GM12874 (cell line): ENCODE results near the gene BTBD9.

ENCODE experiments used
- TF ChIP-seq, protein P1 (sequence below): IDR thresholded peaks from 2 replicates; pipeline ENCODE4 v1.5.1; 2011; ENCODE audit warnings: low read depth, mild to moderate bottlenecking, control low read depth, low read length, moderate library complexity; ENCODE audit not compliant: insufficient read depth

BTBD9 gene

DNA sequence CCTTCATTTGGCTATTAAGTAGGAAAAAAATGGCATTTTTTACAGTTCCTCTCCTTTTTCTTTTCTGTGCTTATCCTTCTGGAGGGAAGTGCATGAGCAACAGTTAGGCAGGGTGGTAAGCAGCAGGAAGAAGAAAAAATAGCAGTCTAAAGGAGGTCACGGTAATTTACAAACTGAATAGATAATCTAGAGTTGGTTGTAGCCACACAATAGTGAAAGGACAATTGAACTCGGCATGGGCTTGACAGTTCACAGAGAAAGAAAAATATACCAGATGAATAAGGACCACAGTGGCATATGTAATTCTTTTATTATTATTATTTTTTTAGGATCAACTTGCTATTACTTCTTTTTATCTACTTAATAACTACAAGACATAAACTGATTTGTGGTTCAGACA, 358.6 kb downstream of the BTBD9 start:
- TF ChIP-seq, protein P1, sequence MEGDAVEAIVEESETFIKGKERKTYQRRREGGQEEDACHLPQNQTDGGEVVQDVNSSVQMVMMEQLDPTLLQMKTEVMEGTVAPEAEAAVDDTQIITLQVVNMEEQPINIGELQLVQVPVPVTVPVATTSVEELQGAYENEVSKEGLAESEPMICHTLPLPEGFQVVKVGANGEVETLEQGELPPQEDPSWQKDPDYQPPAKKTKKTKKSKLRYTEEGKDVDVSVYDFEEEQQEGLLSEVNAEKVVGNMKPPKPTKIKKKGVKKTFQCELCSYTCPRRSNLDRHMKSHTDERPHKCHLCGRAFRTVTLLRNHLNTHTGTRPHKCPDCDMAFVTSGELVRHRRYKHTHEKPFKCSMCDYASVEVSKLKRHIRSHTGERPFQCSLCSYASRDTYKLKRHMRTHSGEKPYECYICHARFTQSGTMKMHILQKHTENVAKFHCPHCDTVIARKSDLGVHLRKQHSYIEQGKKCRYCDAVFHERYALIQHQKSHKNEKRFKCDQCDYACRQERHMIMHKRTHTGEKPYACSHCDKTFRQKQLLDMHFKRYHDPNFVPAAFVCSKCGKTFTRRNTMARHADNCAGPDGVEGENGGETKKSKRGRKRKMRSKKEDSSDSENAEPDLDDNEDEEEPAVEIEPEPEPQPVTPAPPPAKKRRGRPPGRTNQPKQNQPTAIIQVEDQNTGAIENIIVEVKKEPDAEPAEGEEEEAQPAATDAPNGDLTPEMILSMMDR = no peak

DNA sequence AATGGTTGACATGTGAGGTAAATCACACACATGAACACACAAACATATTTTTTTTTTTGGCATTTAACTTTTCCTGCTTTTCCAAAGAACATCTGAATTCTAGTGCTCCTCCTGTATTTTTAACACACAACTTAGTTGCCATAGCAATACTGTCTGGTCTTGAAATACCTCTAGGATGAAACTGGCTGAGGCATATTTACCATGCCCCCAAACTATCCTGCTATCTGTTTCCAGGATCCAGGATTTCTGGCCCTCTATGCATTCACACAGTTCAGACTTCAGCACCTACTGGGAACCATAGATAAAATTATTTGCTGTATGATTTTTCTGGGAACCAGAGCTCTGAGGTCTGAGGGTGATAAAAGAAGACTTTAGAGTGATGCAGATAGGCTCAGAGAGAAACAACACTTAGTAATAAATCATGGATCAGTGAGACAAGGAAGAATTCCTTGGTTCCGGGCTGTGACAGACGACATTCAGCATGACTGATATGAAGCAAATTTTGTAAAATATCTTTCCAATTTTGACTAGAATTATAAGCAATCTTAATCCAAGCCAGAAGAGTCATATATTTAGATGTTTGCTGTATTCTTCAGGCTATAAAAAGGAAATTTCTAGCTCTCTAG, 359.7 kb downstream of the BTBD9 start:
- TF ChIP-seq, protein P1 = no peak

DNA sequence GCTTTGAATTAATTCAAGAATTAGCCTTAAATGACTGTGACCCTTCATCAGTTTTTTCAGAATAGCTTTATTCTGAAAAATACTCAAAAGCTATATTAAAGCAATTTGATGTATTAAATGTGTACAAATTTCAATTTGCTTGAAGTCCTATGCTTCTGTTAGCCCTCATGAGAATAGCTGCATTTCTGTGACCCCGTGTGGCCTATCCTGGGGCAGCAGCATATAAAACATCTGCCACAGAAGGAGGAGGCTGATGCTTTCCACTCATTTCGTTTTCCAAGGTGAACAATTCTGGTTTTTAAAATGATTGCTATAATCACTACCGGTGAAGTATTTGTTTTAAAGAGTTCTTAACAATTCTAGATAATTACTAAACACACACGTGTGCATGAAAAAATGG, 360.3 kb downstream of the BTBD9 start:
- TF ChIP-seq, protein P1 = no peak

DNA sequence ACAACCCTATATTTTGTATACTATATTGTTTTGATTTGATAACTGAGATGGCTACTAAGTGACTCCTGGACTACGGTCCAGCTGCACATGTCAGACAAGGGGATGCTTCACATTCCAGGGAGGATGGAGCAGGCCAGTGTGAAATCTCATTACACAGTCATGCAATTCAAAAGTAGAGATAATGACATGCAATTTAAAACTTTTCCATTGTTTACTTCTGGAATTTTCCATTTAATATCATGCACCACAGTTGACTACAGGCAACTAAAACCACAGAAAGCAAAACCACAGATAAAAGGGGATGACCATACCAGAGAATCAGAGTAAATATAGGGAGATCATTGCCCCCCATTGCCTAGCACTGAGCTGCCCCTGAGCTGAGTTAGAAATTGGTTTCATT, 366.4 kb downstream of the BTBD9 start:
- TF ChIP-seq, protein P1 = no peak

DNA sequence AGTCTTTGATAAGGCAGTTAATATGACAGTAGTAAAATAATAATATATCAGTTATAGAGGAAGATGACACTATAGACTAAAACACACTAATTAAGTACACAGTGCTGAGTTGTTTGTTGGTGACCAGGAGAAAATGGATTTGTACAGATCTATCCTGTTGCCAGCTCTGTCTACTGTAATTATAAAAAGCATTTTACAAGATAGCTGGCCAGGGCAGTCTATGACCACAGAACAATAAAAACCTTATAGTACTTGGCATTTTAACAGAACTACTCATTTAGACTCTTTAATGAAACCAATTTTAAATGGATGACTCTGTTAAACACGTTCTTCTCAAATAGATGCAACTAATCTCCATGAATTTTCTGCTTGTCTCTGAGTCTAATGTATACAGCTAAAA, 367.5 kb downstream of the BTBD9 start:
- TF ChIP-seq, protein P1 = no peak

DNA sequence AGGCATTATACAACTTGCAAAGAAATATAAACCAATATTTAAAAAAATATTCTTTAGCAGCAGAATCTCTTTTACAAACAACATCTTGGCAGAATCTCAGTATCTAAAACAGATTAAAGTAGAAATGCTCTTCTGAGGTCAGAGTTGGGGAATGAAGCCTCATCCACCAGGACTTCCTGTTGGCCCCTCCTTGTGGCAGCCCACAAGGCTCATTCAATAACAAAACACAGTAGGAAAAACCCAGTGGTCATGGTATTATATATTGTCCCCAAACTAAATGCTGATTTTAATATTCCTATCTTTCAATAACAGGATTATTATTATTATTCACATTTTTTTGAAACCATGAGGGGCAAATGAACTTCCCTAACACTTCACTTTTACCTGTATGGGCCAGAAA, 368.6 kb downstream of the BTBD9 start:
- TF ChIP-seq, protein P1 = no peak

DNA sequence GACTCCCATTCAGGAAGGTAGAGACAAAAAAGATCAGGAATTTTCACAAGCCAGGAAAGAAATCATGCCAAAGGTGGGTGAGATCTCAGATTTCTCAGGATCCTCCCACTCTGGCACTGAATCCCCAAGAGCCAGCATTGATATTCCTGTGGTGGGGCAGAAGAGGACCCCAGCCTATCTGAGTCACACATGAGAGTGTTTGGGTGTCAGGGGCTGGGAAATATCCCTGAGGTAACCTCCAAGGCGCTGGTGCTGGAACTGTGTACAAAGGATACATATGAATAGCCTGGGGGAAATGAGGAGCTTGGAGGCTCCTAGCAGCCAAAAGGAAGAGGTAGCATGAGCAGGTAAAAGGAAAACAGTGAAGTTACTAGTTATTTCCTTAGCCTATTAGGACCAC, 369.4 kb downstream of the BTBD9 start:
- TF ChIP-seq, protein P1 = no peak
